Measurements from ENCODE around the gene PCGF3.

- TF ChIP-seq CTCF (IDR thresholded peaks at IDR 0.05 in 4 of 5, conservative IDR thresholded peaks at IDR 0.05 in 1 of 5) (no peak), POLR2A (IDR thresholded peaks at IDR 0.05) (no peak)
Observed at GRCh38 chr4:791252-791897, 85.7 kb downstream of the PCGF3 start.

Measured in gastrocnemius medialis (tissue), 4 donors.